ENCODE results near the gene CDH22. TPM values are rescaled to one million over a fixed set of nuclear protein-coding genes. Genes with fewer than 3 reads are reported as not detected.

Gene CDH22
- under 1 TPM; 0.04 to 0.12 (median 0.06) TPM for polyA plus RNA-seq (ENCODE audit: insufficient read depth in 1 of 5, insufficient read length in 5 of 5, low replicate concordance in 1 of 5)
- long read RNA-seq, donor 1: 0 reads
- long read RNA-seq, donor 2: 0 reads
- long read RNA-seq, donor 3: 0 reads
- long read RNA-seq, donor 4: 0 reads
- long read RNA-seq, donor 5: 0 reads
- long read RNA-seq, donor 6: 0 reads
- long read RNA-seq, donor 7: 0 reads
- long read RNA-seq, donor 8: 0 reads

GRCh38 chr20:46308258-46309157 is at the start of gene CDH22:
TSS of gene CDH22 (minus strand) at chr20:46308498. CDS start at chr20:46251294, 57,204 bp downstream.
- DNase-seq: no peak

DNA sequence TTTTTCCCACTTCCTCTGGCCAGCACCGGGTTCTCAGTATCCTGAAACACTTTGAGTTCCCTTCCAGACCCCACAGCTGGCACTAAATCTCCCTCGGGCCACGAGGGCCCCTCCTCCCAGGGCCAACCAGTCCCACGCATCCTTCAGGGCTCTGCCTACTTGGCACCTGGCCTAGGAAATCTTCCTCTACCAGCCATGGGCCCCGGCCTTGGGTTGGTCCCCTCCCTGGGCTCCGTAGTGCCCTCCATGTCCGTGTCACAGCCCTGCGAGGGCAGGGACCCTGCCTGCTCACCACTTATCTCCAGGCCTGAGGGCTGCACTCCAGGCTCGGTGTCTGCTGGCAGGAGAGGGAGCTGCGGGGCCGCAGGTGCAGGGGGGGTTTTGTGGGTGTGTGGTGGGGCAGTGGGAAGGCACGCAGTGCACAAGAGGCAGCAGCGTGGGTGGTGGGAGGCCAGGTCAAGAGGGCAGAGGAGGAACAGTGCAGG is 48.8 kb upstream of the CDH22 start:
- no peak for DNase-seq

DNA sequence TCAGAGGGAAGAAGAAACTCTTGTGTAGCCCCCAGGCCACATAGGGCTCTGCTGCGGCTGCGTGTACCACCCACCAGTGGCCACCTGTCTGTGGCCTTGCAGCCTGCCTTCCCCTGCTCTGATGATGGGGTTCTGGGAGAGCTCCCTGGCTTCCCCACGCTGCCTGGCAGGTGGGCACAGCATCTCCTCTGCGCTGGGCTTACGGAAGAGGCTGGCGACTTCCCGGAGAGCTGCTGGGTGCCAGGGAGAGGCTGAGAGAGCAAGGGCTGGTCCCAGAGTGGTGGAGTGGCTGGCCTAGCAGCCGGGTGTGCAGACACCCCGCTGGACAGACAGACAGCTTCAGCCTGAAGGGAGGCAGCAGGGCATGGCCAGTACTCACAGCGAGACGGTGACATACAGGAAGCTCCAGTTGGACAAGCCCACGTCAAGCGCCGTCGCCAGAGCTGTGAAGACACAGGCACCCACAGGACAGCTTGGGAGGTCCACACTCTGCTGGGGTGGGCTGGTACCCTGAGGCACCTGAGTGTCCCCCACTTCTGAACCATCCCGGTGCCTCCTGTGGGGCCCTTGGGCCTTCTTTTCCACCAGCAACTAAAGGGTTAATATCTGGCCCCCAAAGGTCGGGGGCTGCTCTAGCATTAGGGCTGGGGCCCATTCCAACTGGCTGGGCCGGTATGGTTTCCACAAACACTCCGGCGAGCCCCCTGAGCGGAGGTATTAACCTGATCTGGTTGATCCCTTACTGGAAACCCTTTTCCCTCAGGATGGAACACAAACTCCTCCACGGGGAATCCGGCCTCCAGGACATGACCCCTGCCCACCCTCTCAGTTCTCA is 48.1 kb upstream of the CDH22 start:
- DNase-seq: no peak

- DNase-seq: no peak
Measured at GRCh38 chr20:46355778-46356177, 47.5 kb upstream of the CDH22 start.

GRCh38 chr20:46354920-46355654 is 46.8 kb upstream of the CDH22 start:
- no peak for DNase-seq

GRCh38 chr20:46354207-46354555 is 45.9 kb upstream of the CDH22 start:
- DNase-seq: no peak

DNA sequence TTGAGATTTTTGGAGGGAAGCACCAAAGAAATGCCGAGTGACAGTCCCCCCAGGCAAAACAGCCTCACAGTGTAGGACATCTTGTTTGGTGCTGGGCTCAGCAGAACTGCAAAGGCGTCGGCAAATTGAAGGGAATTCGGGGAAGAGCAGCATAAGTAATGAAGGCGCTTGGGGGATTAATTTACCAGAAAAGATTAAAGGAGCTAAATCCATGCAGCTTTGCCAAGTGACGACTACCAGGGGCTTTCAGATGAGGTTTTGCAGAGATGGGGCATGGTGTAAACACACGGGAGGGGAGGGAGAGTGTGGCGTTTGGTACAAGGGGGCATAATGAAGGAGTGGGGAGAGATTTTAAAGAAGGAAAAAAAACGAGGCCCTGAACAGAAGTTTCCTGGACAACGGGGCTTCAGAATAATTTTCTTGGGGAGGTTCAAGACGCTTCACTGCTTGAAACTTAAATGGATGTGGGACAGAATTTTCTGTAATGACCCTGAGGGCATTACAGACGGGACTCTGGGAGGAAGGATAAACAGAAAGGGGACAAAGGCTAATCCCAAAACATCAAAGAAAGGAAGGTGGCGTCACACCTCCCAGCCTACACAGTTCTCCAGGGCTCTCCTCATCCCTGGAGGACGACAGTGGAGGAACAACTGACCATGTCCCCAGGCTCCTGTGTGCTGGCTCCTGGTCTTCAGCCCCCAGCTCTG is 45.4 kb upstream of the CDH22 start:
- DNase-seq: no peak

GRCh38 chr20:46352370-46352938 is 44.2 kb upstream of the CDH22 start:
- DNase-seq: no peak

DNA sequence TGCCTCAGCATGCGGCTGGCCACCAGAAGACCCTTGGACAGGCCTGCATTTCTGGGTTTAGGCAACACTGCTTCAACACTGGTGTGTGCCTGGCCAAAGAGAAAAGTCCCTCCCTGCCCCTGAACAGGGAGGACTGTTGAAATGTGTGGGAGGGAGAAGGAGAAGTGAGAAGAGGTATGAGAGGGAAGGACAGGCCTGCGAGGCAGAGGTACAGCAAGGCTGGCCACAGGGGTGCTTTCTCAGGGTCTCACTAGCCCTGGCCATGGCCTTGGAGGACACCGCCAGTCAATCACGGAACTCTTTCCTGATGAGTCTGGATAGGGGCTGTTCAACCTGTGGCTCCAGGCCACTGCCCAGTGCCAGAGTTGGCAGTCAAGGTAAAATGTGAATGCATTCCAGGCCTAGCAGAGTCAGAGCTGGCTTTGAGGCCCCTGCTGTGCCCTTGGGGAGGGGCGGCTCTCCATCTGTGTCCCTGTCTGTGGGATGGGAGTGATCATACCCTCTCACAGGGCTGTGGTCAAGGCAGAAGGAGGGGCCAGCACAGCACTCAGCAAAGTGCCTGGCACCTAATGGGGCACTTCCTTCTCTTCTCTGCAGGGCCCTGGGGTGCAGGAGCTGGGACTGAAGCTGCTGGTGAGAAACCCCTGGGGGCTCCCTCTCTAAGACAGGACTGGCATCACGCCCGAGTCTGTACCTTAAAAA is 43.2 kb upstream of the CDH22 start:
- DNase-seq: no peak

DNA sequence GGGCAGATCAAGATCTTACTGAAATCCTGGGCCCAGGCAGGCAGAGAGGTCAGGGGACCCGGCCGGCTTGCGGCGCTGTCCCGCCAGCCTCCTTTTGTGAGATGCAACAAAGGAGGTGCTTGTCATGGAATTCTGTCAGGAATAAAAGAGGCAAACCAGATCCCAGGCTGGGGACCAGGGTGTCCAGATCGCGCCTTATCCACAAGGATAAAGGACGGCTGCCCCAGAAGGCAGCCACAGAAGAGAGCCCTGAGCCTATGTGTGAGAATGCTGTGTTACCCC is 42.6 kb upstream of the CDH22 start:
- no peak for DNase-seq

DNA sequence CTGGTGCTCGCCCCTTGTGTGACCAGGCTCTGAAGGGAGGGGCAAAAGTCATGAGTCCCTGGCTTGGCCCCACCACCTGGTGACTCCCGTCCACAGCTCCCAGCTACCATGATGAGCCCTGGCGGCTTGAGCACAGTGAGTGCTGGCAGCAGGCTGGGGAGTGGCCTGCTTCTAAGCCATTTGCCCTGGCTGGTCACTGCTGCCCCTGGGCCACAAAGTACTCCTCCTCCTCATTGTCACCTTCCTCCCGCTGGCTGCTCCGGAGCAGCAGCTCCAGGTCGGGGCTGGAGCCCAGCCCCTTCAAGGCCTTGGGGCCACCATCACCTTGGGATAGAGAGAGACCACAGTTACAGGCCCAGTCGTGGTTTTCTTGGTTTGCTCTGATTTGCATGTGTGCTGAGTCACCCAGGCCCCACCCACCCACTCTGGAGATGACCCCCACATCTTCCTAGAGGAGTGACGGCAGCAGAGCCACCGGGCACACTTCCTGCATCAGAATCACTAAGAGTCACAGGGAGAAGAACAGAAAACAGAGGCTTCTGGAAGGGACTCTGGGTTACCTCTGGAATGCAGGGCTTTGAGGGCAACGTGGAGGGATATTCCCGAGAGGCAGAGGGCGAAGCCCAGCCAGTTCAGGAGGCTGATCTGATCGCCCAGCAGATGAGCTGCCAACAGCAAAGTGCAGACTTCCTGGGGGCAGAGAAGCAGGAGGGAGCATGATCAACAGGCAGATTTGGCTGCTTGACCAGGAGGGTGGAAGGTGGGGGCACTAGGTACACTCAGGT is 42.1 kb upstream of the CDH22 start:
- no peak for DNase-seq

- no peak for DNase-seq
Measured at GRCh38 chr20:46349742-46350056, 41.4 kb upstream of the CDH22 start.

DNA sequence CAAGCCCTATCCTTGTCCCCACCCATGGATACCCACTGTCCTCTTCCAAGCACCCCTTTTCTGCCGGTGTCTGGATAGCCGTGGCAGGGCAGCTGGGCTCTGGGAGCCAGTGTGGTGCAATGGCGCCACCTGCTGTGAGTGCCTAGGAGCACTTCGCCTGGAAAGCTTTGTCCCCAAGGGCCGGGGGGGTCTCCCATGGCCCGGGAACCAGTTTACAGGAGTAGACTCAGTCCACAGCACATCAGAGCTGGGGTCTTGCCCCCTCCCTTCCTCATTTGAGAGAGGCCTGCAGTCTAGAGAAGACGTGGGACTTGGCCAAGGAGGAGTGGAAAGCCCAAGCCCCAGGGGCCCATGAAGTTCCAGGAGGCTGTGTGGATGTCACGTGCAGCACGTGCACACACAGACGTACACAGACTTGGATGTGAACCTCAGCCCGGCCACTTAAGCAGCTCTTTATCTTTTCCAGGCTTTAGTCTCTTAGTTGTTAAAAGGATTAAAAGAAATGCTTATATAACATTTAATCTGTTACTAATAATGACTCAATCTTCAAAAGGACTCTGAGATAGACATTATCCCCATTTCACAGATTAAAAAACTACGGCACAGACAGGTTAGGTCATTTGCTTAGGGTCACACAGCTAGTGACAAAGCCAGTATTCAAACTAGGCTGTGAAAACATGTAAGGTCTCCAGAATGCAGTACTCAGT is 40.9 kb upstream of the CDH22 start:
- no peak for DNase-seq

- no peak for DNase-seq
Measured at GRCh38 chr20:46347841-46348803, 39.8 kb upstream of the CDH22 start.

- DNase-seq: no peak
Measured at GRCh38 chr20:46346770-46347169, 38.5 kb upstream of the CDH22 start.

GRCh38 chr20:46344488-46345162 is 36.3 kb upstream of the CDH22 start:
- no peak for DNase-seq

- DNase-seq: no peak
Measured at GRCh38 chr20:46343975-46344357, 35.7 kb upstream of the CDH22 start.

Data from right lung (tissue), 10 donors.